ENCODE results near the gene AOAH.
"Not testable (repeated sequence)": the region's sequence is repeated elsewhere in the genome, so short reads cannot be mapped to it uniquely, and the experiment has no call there.

The AOAH gene

DNA sequence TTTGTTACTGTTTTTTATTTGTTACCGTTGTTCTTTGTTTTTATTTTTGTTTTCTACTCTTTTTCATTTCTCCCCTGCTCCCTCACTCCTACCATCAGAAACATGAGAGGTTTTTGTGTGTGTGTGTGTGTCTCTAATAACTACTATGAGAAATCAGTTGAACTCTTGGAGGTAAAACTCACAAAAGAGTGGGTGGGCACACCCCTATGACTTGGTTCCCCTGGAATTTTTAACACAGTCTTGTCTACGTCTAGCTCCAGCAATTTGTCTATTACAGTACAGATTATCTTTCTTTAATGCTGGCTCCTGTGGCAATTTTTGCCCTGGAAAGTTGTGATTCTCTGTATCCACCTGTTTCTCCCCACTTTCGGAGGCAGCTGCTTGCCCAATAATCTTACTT lies 56.2 kb downstream of the AOAH start:
- DNase-seq (ENCODE audit: low read depth), result no peak
- no peak overlapping the region for H3K4me3 ChIP-seq (ENCODE audit: low read depth, low read length)

DNA sequence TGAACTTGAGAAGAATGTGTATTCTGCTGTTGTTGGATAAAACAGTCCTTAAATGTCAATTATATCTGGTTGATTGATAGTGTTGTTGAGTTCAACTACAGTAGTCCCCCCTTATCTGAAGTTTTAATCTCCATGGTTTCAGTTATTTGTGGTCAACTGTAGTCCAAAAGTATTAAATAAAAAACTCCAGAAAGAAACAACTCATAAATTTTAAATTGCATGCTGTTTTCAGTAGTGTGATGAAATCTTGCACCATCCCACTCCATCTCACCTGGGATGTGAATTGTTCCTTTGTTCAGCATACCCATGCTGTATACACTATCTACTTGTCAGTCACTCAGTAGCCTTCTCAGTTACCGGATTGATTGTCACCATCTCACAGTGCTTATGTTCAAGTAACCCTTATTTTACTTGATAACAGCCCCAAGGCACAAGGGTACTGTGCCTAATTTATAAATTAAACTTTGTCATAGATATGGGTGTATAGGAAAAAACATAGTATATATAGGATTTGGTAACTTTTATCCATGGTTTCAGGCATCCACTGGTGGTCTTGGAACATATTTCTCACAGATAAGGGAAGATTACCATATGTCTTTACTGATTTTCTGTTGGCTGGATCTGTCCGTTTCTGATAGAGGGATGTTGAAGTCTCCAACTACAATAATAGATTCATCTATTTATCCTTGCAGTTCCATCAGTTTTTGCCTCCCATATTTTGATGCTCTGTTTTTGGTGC lies 57.1 kb downstream of the AOAH start:
- H3K4me3 ChIP-seq (ENCODE audit: low read depth, low read length), result no peak overlapping the region
- no peak for DNase-seq (ENCODE audit: low read depth)

DNA sequence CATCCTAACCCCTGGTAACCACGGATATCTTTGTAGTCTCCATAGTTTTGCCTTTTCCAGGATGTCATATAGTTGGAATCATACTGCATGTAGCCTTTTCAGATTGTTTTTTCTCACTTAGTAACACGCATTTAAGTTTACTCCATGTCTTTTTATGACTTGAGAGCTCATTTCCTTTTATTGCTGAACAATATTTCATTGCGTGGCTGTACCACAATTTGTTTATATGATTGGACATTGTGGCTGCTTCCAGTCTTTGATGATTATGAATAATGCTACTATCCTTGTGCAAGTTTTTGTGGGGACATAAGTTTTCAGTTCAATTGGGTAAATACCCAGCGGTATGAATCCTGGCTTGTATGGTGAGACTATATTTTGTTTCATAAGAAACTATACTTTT lies 60.8 kb downstream of the AOAH start:
- no peak overlapping the region for H3K4me3 ChIP-seq (ENCODE audit: low read depth, low read length)
- DNase-seq (ENCODE audit: low read depth), result no peak

DNA sequence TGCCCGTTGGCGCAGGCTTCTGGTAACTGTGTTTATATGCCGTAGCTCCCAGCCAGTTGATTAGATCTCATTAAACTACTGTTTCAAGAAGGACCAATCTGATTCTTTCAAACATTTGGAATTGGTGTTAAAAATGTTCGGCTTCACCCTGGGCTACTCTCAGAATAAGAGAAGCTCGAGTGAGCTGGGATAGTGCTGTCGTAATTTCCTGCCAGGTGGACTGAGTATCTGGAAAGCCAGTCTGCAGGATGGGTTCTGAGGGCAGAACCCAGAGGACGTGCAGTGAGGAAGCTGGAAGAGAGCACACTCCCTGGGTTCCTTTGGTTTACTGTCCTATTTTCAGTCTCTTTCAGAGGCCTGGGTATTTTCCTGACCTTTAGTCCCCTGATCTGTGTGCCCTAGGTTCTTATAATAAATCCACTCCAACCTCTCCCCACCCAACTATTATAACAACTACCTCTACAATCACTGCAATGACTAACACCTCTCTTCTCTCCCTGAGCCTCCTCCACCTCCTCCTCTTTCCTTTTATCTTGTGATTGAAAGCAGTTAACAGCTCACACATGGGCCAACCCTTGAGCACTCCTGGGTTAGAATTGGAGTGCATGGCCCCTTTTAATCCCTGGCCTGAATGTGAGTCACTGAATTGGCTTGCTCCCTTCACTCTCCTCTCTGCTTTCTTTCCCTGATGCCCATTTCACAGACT lies 63.0 kb downstream of the AOAH start:
- no peak for DNase-seq (ENCODE audit: low read depth)
- H3K4me3 ChIP-seq (ENCODE audit: low read depth, low read length), result no peak overlapping the region

DNA sequence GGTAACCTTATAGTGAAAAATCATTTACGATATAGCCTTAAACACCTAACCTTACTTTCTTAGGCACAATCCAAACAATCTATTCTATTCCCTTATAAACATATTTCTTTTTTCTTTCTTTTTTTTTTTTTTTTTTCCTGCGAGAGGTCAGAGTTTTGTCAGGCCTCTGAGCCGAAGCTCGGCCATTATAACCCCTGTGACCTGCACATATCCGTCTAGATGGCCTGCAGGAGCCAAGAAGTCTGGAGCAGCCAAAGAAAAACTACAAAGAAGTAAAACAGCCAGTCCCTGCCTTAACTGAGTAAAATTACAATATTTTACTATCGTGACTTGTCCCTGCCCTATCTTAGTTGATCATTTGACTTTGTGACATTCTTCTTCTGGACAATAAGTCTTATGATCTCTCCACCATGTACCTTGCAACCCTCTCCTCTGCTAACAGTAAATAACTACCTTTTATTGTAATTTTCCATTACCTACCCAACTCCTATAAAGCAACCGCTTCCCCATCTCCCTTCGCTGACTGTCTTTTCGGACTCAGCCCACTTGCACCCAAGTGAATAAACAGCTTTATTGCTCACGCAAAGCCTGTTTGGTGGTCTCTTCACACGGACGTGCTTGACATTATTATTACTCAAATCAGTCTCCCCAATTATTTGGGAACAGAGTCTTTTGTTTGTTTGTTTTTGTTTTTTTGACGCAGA lies 64.5 kb downstream of the AOAH start:
- no peak for DNase-seq (ENCODE audit: low read depth)

DNA sequence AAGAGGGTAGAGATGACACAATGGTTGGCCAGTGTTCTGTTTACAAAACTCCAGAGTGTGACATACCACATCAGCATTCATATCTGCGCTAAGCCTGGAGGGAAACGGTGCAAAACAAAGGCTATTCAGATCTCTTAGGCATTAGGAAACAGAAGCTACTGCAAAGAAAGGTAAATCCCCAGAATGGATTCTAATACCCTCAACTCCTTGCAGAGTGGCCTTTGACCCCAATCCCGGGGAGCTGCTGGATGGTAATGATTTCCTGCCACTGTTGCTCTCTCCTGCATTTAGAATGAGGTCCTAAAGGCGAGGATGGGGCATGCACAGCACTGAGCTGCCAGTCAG lies 65.2 kb downstream of the AOAH start:
- DNase-seq (ENCODE audit: low read depth), result peak; percentile 82
- H3K4me3 ChIP-seq (ENCODE audit: low read depth, low read length), result no peak overlapping the region

More for the DNA sequence above, 64.5 kb downstream of the AOAH start:
- no peak overlapping the region for H3K4me3 ChIP-seq (ENCODE audit: low read depth, low read length)

DNA sequence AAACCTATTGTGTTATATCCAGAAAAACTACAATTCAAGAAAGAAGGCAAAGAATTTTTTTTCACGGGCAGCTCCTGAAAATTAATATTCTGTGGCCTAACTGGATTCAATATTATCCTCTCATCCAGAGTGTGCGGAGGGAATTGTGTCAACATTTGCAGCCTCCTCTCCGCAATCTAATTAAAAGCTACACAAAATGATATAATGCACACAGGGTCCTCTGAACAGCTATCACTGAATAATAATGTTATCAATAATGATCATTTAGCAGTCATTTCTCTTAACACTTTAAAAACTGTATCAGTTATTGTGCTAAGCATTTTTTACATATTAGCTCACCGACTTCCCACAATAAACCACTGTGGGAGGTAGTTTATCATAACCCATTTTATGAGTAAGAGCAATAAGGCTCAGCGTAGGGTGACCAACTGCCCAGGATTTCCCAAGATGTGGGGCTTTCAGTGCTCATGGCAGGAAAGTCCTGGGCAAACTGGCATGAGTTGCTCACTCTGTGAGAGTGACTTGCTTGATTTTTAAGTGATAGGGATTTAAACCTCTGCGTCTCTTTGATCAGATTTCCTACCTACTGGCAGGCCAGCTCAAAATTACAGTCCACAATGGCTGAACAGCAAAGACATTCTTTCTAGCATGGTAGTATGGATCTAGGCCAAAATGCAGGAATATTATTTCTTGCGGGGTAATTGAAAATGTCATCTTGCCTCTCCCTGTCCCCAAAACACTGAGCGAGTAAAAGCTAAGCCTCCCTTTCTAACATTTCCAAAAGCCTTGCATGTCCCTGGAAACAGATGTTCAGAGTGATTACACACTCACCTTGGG lies 65.7 kb downstream of the AOAH start:
- no peak overlapping the region for H3K4me3 ChIP-seq (ENCODE audit: low read depth, low read length)
- peak; percentile 86 for DNase-seq (ENCODE audit: low read depth)

DNA sequence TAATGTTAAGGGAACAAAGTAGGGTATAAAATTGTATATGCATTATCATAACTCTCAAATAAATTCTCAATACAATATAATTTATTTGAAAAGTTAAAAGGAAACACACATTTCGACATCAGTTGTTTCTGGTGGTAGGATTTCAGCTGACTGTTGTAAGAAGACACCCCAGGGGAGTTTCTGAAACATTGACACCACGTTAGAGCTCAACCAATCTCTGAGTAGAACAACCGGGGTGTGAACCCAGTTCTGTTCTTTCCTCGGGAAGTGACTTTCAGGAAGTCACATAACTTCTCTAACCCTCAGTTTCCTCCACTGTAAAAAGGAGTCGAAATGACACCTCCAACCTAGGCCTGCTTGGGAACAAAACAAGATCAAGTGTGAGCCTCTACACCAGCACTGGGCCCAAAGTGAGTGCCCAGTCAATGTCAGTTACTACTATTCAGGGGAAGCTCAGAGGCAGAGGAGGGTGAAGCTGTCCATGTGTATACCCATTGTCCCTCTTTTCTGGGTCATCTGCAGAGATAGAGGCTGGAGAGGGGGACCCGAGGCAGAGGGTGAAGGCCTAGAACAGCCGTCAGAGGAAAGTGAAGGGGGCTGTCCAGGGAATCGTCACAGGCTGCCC lies 67.1 kb downstream of the AOAH start:
- peak; percentile 35 for DNase-seq (ENCODE audit: low read depth)
- H3K4me3 ChIP-seq (ENCODE audit: low read depth, low read length), result no peak overlapping the region

DNA sequence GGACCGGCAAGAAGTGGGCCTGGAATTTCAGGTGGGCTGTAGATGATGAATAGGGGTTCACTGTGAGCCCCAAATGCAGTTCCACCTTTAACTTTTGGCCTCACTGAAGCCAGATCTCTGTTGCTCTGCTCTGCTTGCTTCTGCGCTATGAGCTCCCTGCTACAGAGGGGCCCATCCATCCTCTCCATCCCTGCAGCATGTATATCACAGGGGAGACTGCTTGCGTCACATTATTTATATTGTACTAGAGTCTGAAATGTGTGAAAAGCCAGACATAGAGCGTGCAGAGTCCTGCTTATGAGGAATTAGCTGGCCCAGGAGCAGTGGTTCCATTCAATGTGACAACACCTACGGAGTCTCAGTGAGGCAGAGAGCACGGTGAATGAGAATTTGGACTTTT lies 69.9 kb downstream of the AOAH start:
- H3K4me3 ChIP-seq (ENCODE audit: low read depth, low read length), result no peak overlapping the region
- no peak for DNase-seq (ENCODE audit: low read depth)

DNA sequence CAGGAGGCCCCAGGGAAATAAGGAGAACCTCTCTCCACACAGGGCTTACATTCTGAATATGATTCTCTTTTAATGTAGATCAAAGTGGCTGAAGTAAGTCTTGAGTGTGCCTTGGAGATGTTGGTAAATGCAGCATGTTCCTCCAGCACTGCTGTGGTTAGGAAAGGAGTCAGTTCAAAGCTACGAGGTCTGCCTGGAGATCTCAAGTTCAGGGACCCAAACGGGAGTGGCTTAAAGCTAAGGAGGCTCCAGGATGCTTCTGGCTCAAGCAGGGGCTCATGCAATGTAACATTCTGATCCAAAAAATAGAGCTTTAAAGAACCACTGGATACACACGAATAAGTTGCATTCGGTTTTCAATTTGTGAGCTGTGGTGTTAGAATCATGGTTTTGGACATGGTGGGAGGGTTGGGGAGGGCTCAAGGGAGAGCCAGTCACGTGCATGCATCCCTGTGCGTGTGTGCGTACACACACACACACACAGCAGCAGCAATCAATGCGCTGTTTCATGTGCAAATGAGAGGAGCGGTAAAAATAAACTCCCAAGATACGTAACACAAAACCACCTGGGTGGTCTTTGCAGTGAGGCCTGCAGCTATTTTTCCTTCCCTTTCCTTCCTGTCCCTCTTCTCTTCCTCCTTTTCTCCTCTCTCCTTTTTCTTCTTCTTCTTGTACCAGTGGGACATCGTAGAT lies 70.5 kb downstream of the AOAH start:
- no peak overlapping the region for H3K4me3 ChIP-seq (ENCODE audit: low read depth, low read length)
- DNase-seq (ENCODE audit: low read depth), result no peak

DNA sequence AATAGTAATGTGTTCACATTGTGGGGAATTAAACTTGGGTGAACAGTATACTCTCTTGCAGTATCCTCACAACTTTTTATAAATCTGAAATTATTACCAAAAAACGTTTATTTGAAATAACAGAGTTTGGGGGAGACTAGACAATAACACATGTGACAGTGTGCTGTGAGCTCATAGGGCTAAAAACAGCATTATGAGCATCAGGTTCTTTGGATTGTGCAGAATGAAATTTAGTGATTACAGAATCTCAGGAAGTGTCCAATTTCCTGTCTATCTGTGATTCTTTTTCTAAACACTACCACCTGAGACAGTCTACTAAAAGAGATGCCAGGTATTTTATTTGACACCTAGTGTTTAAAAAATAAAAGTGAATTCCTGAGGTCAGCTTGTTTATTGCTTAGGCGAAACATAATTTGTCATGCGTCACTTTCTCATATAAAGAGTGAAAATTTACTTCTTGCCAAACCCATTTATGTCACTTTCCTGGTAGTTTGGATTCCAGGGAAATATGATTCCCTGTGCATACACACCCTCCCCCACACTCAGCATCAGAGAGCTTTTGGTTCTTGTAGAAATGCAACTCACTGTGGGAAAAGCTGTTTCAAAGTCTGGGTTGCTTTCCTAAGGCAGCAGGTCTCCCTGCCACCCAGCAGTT lies 71.2 kb downstream of the AOAH start:
- no peak for DNase-seq (ENCODE audit: low read depth)
- no peak overlapping the region for H3K4me3 ChIP-seq (ENCODE audit: low read depth, low read length)

DNA sequence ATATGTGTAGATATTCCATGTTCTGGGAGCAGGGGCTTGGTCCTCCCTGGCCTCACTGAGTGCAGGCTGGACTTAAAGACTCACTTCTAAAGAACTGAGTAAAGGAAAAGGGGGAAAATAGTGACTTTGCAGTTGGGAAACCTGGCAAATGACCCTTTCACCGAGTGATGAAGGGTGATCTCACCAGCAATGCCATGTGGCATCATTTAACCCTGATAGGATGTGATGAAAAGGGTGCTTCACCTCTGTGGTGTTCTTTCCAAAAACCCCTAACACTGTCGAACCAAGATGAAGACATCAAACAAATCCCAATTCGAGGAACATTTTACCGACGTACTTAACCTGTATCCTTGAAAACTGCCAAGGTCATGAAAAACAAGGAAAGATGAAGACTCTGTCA lies 71.9 kb downstream of the AOAH start:
- DNase-seq (ENCODE audit: low read depth), result no peak
- no peak overlapping the region for H3K4me3 ChIP-seq (ENCODE audit: low read depth, low read length)

DNA sequence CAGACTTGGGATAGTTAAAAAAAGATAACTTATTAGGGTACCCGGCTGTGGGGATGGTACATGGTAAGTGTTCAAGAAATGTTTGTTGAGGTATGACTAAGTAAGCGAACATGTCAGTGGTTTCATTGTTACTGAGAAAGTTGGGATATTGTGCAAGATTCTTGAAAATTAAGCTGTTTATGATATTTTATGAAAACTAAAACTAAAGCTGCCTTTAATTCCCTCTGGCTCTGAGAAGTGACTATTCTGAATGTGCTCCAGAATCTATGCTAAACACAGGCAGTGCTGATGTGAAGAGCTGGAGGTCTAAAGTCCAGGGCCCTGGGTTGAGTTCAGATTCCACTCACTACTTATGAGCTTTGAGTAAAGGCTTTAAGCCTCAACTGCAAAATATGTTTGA lies 72.9 kb downstream of the AOAH start:
- H3K4me3 ChIP-seq (ENCODE audit: low read depth, low read length), result no peak overlapping the region
- DNase-seq (ENCODE audit: low read depth), result peak; percentile 73

DNA sequence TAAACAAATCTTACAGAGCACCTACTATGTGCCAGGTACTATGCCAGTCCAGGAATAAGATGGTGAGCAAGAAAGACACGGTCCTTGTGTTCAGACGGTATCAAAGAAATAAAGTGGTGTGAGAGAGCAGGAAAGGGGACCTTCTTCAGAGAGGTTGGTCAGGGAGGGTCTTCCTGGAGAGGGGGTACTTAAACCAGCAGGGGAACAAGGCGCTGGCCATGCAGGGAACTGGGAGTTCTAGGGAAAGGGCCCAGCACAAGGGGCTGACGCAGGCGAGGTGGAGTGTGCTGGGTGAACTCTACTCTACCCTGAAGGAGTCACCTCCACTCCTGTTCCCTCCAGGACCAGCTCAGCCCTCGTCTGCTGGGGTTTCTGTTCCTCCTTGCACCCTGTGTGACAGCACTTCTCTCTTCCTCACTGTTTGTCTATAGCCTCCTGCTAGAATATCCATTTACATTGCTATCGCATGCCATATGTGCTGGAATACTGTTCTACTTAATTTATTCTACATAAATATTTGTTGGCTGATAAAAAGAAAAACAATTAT lies 73.5 kb downstream of the AOAH start:
- no peak overlapping the region for H3K4me3 ChIP-seq (ENCODE audit: low read depth, low read length)
- DNase-seq (ENCODE audit: low read depth), result no peak

DNA sequence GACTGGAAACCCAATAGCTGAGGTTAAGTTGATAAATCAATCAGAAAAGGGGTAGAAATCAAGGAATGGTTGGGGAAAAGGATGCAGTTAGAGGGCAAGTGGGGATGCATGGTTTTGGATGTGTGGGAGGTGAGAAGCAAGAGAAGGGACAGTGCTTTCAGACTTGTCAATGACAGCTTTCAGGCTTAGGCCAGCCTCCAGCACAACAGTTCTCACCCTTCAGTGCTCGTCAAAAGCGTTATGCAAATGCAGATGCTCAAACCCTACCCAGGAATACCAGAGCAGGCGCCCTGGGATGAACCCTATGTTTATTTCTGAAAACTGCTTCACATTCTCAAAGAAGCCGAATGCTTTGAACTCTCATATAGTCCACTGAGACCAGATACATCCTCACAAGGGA lies 74.0 kb downstream of the AOAH start:
- no peak overlapping the region for H3K4me3 ChIP-seq (ENCODE audit: low read depth, low read length)
- no peak for DNase-seq (ENCODE audit: low read depth)

DNA sequence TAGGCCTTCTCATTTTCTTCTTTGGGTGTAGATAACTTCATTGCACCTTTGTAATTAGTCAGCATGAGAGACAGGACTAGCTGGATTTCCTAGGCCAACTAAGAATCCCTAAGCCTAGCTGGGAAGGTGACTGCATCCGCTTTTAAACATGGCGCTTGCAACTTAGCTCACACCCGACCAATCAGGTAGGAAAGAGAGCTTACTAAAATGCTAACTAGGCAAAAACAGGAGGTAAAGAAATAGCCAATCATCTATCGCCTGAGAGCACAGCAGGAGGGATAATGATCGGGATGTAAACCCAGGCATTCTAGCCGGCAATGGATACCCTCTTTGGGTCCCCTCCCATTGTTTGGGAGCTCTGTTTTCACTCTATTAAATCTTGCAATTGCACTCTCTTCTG lies 75.0 kb downstream of the AOAH start:
- H3K4me3 ChIP-seq (ENCODE audit: low read depth, low read length); DNase-seq (ENCODE audit: low read depth): not testable (repeated sequence)

DNA sequence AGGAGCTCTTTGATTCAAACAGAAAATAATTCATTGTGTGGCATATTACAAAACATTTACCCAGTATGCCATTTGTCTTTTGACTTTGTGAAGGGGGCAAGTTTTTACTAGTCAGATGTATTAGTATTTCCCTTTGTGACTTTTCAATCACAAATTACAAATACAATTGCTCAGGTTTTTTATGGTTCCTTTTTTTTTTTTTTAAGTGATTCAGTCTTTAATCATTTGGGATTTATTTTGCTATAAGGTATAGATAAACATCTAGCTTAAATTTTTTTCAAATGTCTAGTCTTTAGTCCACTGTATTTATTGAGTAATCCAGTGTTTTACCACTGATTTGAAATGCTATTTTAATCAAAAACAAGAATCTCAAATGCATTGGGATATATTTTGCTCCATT lies 75.9 kb downstream of the AOAH start:
- H3K4me3 ChIP-seq (ENCODE audit: low read depth, low read length), result no peak overlapping the region
- no peak for DNase-seq (ENCODE audit: low read depth)
